GM10248 (cell line): Measurements from ENCODE around the gene MTRF1L.
"Not testable (repeated sequence)": the region's sequence is repeated elsewhere in the genome, so short reads cannot be mapped to it uniquely, and the experiment has no call there.

Source experiments
- CTCF ChIA-PET: fragments of 300-600 bp; sonication (Branson Sonifier 250); formaldehyde crosslinking; extraction: SDS; loops from one replicate; lab custom pipeline; 2021; ENCODE audit warnings: antibody characterized with exemption; lab: Yijun Ruan, JAX
- POLR2A ChIA-PET: fragments of 350-650 bp; sonication (Branson Sonifier 250); formaldehyde crosslinking; extraction: SDS; loops from one replicate; lab custom pipeline; 2020; ENCODE audit warnings: antibody characterized with exemption; lab: Yijun Ruan, JAX
- DNase-seq: peaks from one replicate; pipeline ENCODE4 v3.0.0; 2012; ENCODE audit errors: extremely low spot score
- CTCF ChIP-seq: IDR thresholded peaks from 2 replicates; pipeline ENCODE4 v1.5.1; 2012; ENCODE audit warnings: mild to moderate bottlenecking, low read depth; ENCODE audit errors: extremely low read depth, missing control alignments, control extremely low read depth

MTRF1L gene

DNA sequence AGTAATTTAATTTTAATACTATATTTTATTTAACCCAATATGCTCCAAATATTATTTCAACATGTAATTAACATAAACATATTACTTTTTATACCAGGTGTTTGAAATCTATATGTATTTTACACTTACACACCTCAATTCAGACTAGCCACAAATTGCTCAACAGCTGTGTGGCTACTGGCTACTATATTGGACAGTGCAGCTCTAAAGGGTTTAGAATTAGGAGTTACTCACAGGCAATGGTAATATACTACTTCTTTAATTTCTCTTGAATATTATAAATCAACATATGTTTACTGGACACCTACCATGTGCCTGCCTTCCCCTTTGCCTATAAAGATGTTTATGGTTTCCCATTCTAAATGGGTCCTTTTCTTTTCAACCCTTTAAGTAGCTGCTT is 2.3 kb downstream of the MTRF1L start:
- ChIA-PET CTCF (interaction anchor here (0.8 to 1.6 kb wide), 5 partner anchors 9 to 51 kb away, joined by 3 to 6 read pairs (median 4); no protein-coding TSS in a partner anchor), POLR2A (interaction anchor here (1.2 to 1.7 kb wide), 2 partner anchors 15 to 17 kb away, joined by 3 to 4 read pairs; no protein-coding TSS in a partner anchor)
- no peak for DNase-seq
- no peak for TF ChIP-seq CTCF

DNA sequence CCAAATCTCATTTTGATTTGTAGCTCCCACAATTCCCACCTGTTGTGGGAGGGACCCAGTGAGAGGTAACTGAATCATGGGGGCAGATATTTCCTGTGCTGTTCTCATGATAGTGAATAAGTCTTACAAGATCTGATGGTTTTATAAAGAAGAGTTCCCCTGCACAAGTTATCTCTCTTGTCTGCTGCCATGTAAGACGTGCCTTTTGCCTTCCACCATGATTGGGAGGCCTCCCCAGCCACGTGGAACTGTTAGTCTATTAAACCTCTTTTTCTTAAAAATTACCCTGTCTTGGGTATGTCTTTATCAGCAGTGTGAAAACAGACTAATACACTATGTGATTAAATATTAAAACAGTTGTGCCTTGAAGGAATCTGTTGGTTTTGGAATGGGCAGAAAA is 3.0 kb downstream of the MTRF1L start:
- DNase-seq, POLR2A ChIA-PET: not testable (repeated sequence)
- CTCF ChIA-PET, result interaction anchor here (0.9 to 1.4 kb wide), 3 partner anchors 14 to 51 kb away, joined by 4 read pairs; no protein-coding TSS in a partner anchor

- no peak for TF ChIP-seq CTCF
- DNase-seq, result no peak
- POLR2A ChIA-PET, result no interaction called here
- CTCF ChIA-PET, result no interaction called here
These were observed 8.7 kb downstream of the MTRF1L start for GRCh38 chr6:152993847-152994246.

- TF ChIP-seq CTCF, result no peak
- POLR2A ChIA-PET, result no interaction called here
- CTCF ChIA-PET, result no interaction called here
- no peak for DNase-seq
These were observed 9.1 kb downstream of the MTRF1L start for GRCh38 chr6:152993431-152993830.

- no peak for DNase-seq
- ChIA-PET POLR2A (no interaction called here), CTCF (interaction anchor here (1.3 to 2.6 kb wide), 2 partner anchors 11 to 13 kb away, joined by 3 to 17 read pairs; no protein-coding TSS in a partner anchor)
- TF ChIP-seq CTCF, result no peak
These were observed 15.5 kb downstream of the MTRF1L start for GRCh38 chr6:152986978-152987377.

DNA sequence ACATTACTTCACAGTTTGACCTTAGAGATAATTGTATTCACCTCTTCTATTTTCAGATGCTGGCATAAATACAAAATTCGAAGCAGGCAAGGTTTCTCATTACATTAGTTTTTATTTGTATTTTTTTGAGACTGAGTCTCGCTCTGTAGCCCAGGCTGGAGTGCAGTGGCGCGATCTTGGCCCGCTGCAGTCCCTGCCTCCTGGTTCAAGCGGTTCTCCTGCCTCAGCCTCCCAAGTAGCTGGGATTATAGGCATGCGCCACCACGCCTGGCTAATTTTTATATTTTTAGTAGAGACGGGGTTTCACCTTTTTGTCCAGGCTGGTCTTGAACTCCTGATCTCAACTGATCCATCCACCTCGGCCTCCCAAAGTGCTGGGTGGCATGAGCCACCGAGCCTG is 17.2 kb downstream of the MTRF1L start:
- not testable (repeated sequence) for DNase-seq
- POLR2A ChIA-PET, result interaction anchor here (0.8 kb wide), 1 partner anchor 15 kb away, joined by 3 read pairs; no protein-coding TSS in a partner anchor
- CTCF ChIA-PET, result interaction anchor here (1.0 to 2.6 kb wide), 3 partner anchors 8 to 15 kb away, joined by 4 to 17 read pairs (median 4); no protein-coding TSS in a partner anchor

GRCh38 chr6:152984513-152984872 is 18.0 kb downstream of the MTRF1L start:
- no peak for TF ChIP-seq CTCF
- POLR2A ChIA-PET, result no interaction called here
- DNase-seq, result peak; percentile 45
- CTCF ChIA-PET, result interaction anchor here (1.5 to 2.6 kb wide), 2 partner anchors 13 to 120 kb away, joined by 3 to 17 read pairs; no protein-coding TSS in a partner anchor
